NCI-H1092 treated with DMSO at 0.1 percent for 48 hours (cell line): ENCODE data around the gene NFIA.

Source experiments
- DNase-seq: peaks from one replicate; lab custom pipeline; 2025; lab: John Stamatoyannopoulos, UW

Gene NFIA

GRCh38 chr1:61397935-61398334 lies 315.6 kb downstream of the NFIA start:
- no peak for DNase-seq

- DNase-seq, result no peak
Measured at GRCh38 chr1:61399199-61399598, 316.8 kb downstream of the NFIA start.

GRCh38 chr1:61400131-61400770 lies 317.9 kb downstream of the NFIA start:
- DNase-seq, result no peak

- no peak for DNase-seq
Measured at GRCh38 chr1:61400997-61401396, 318.6 kb downstream of the NFIA start.

DNA sequence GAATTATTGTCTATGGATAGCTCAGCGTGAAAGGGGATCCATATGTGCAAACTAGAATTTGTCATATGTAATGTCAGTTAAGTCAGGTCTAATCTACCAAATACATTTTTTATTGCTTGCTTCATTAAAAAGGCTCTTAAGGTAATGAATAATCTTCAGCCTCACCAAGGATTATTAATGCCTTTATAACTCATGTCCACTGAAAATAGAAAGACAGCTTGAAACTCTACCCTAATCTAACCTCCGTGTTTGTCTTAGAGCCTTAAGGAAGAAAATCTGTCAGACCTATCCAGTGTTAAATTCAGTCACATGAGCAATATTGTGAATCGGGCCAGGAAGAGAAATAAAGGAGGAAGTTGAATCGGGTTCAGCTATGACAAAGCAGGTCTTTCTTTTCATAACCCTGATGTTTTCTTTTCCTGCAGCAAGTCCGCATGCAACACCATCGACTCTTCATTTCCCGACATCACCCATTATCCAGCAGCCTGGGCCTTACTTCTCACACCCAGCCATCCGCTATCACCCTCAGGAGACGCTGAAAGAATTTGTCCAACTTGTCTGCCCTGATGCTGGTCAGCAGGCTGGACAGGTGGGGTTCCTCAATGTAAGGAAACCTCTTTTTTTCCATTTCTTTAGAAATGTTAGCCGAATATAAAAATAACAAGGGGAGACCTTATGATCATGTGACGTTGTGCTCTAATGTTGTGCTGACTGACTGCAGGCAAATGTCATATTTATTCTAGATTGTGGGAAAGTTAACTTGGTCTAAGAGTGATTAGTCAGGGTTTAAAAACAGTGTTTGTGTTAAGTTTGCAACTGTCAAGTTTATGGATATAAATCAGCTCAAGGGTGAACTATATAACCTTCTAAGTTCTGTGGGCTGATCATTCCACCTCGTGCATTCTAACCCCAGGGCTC lies 321.6 kb downstream of the NFIA start:
- no peak for DNase-seq

- no peak for DNase-seq
Measured at GRCh38 chr1:61404597-61405376, 322.4 kb downstream of the NFIA start.

GRCh38 chr1:61406467-61406866 lies 324.1 kb downstream of the NFIA start:
- DNase-seq, result no peak

- no peak for DNase-seq
Measured at GRCh38 chr1:61412601-61413000, 330.2 kb downstream of the NFIA start.

DNA sequence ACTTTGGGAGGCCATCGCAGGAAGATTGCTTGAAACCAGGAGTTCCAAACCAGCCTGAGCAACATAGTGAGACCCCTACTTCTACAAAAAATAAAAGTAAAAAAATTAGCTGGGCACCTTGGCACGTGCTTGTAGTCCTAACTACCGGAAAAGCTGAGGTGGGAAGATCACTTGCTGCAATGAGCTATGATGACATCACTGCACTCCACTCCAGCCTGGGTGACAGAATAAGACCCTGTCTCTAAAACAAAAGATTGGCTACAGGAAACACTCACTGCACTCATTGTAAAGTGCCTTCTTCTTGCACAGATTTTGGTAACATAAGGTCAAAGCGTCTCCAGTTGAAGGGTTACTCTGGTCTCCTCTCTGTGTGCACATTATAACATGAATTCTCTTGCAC lies 336.8 kb downstream of the NFIA start:
- DNase-seq, result no peak

DNA sequence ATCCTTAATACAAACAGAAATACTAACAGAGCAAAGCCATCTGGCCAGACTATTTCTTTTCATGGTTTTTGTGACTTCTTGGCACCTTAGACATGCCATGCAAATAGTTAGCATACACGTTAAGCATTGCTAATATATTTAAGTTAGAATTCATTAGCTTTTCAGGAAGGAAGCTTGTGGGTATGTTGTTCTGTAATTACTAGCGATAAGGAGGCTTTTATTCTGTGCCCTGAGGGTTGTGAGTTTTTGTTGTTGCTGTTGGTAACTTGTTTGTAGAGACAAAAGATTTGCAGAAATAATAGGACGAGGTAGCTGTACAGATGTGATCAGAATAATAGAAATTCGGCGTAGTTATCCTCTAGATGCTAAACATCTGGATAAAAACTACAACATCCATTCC lies 337.3 kb downstream of the NFIA start:
- DNase-seq, result no peak

DNA sequence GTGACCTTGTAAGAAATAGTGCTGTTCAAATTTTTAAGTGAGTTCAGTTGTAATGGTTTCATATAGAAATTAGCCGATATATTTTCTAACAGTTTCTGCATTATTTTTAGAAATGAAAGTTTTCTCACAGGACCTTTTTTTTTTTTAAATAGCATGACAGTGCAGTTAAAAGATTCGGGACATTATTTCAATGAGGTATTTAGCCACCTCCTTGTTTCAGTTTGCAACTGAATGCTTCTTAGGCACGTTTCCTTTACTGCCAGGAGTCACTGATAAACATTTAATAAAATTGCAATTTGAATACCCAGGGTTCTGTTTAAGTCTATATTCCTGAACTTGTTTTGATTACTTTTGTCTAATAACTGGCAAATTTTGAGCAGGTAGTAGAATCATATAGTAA lies 337.9 kb downstream of the NFIA start:
- no peak for DNase-seq

- no peak for DNase-seq
Measured at GRCh38 chr1:61420909-61421835, 338.8 kb downstream of the NFIA start.

DNA sequence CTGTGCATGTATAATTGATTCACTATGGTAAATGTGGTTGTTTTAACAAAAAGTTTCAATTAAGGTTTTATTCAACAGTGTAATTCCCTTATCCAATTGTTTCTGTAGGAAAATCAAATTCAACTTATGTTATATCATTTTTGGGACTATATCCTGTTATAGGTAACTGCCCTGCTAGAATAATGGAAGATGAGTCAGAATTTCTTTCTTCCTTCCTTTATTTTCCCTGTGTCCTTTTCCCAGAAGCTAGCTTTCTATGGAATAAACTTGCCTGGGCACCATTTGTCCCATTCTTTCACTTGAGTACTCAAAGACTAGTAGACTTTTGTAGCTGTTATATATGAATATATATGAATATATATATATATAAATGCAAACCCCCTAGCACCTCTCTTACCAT lies 341.3 kb downstream of the NFIA start:
- DNase-seq, result no peak

GRCh38 chr1:61424382-61424781 lies 342.0 kb downstream of the NFIA start:
- no peak for DNase-seq

- DNase-seq, result no peak
Measured at GRCh38 chr1:61425040-61425439, 342.7 kb downstream of the NFIA start.

DNA sequence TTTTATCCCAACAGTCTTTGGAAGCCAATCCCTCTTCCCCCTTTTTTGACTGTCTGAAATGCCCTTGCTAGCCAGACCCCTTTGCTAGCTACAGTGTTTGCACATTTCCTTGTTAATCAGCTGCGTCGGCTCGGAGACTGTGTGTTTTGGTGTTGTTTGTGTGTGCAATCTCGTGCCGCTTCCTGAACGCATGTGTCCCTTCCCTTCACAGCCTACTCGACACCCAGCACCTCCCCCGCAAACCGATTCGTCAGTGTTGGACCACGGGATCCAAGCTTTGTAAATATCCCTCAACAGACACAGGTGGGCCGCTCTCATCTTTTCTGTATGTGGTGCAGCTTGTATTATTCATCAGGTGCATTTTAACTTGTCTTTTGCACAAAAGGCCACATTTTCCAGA lies 343.9 kb downstream of the NFIA start:
- no peak for DNase-seq

GRCh38 chr1:61426885-61427284 lies 344.5 kb downstream of the NFIA start:
- no peak for DNase-seq

DNA sequence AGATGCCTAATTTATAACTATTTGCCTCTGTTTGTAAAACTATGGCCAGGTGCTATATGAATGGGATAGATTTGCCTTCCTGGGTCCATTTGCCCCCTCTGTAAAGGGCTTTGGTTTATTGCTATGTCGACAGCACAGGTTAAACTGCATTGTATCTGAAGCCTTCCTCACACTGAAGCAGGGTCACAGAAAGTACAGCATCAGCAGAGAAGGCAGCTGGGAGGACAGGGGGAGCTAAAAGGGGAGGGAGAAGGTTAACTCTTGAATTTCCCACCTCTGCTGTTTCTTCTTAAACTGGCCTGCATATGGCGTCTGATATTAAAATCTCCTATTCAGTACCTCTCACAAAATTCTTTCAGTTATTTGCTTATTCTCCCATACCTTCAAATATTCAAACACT lies 345.1 kb downstream of the NFIA start:
- no peak for DNase-seq

GRCh38 chr1:61428146-61428545 lies 345.8 kb downstream of the NFIA start:
- DNase-seq, result no peak

DNA sequence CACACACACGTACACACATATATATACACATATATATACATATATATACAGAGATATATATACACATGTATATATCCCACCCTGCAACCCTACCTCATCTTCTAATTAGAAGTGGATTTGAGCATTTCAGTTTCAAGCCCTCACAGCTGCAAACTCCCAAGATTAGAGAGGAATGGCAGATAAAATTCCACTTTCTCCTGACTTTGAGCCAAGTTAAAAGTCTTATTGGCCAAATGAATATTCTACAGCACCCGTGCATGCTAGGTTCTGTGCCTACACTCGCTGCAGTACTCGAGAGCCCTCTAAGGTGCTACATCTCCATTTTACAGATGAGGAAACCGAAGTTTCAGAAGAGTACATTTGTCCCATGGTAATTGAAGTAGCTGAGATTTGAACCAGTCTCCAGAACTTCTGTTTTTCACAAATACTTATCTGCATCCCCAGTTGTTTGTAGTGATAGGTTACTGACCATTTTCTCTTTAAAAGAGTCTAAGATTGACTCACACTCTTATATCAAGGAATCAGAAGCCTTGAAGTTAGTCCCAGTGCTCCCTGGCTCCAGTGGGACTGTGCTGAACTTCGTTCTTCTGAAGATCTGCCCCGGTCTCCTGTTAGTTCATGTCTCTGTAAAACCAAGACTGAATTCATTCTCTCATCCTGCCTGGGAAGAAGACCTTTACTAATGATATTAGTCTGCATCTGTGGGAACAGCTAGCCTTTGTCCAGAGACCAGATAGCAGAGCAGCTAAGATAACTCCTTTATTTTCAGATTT lies 350.4 kb downstream of the NFIA start:
- DNase-seq, result no peak

GRCh38 chr1:61433646-61434045 lies 351.3 kb downstream of the NFIA start:
- no peak for DNase-seq
